IPS-20b (cell line): ENCODE results near the gene FBXO41.

Experiments used
- H3K27ac ChIP-seq: one replicate; pipeline ENCODE4 v1.5.1; 2013; ENCODE audit warnings: low read length
- H3K27me3 ChIP-seq: 2 replicates; pipeline ENCODE4 v1.6.1; 2013; ENCODE audit warnings: mild to moderate bottlenecking, low read length, inconsistent platforms; ENCODE audit not compliant: insufficient read depth
- H3K36me3 ChIP-seq: 2 replicates; pipeline ENCODE4 v1.6.1; 2013; ENCODE audit warnings: low read depth, mild to moderate bottlenecking, inconsistent platforms, low read length, moderate library complexity; ENCODE audit not compliant: insufficient read depth
- H3K4me1 ChIP-seq: 2 replicates; pipeline ENCODE4 v1.6.1; 2013; ENCODE audit warnings: mild to moderate bottlenecking, control low read depth, inconsistent platforms, low read length, moderate library complexity; ENCODE audit not compliant: insufficient read depth
- H3K4me3 ChIP-seq: 2 replicates; pipeline ENCODE4 v1.5.1; 2013; ENCODE audit warnings: mild to moderate bottlenecking, low read length, inconsistent platforms
- H3K9ac ChIP-seq: 2 replicates; pipeline ENCODE4 v1.6.1; 2013; ENCODE audit warnings: low read depth, mild to moderate bottlenecking, inconsistent platforms, low read length, moderate library complexity
- H3K9me3 ChIP-seq: 2 replicates; pipeline ENCODE4 v1.6.1; 2013; ENCODE audit warnings: mild to moderate bottlenecking, low read depth, low read length, inconsistent platforms; ENCODE audit not compliant: insufficient read depth

FBXO41 gene

DNA sequence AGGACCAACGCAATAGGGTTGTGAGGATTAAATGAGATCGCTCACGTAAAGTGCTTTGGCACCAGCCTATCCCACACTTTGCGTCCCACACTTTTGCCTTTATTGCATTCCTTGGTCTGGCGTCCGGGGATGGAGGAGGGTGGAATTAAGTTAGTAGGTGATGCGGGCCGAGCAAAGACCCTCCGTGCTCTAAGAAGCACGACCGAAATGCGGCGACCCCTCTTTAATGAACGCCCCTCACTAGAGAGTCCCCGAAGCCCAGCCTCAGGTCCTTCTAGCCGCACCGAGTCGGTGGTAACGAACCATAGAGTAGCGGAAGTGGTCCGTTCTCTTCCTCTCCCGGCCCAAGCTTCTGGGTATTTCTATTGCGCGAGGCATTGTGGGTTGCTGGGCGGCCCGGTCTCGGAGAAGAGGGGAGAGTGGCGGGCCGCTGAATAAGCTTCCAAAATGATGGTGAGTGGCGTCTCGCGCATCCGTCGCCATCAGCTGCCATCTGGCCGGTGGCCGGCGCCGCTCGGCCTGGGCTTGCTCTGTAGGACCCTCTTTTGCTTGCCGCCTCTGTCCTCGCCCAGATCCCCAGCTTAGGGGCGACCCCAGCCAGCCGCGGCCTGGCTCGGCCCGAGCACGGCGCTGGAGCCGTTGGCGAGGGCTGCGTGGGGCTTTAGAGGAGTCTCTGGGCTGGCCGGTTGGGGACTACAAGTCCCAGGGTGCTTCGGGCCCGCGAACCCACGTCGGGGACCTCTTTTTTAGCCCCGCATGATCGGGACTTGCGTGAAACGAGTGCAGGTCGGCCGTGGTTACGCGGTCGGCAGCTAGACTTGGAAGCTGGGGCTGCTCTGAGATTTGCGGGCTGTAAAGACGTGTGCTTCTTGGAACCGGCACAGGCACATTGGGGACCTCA, 50.1 kb downstream of the FBXO41 start, which contains the start of gene CCT7:
TSS of gene CCT7 (plus strand) at position 377 of the 901 bp plus-strand sequence. CDS start at position 448, 71 bp downstream.
- Histone ChIP-seq H3K9me3 (no peaks in the 10 kb centered on the region), H3K4me3 (peak within 1 kb of the TSS; percentile 97), H3K9ac (peak within 1 kb of the TSS; percentile 98), H3K36me3 (peaks cover 22% of the 10 kb centered on the region), H3K27me3 (no peaks in the 10 kb centered on the region), H3K27ac (peak within 1 kb of the TSS; percentile 79), H3K4me1 (peaks cover 19% of the 10 kb centered on the region)

DNA sequence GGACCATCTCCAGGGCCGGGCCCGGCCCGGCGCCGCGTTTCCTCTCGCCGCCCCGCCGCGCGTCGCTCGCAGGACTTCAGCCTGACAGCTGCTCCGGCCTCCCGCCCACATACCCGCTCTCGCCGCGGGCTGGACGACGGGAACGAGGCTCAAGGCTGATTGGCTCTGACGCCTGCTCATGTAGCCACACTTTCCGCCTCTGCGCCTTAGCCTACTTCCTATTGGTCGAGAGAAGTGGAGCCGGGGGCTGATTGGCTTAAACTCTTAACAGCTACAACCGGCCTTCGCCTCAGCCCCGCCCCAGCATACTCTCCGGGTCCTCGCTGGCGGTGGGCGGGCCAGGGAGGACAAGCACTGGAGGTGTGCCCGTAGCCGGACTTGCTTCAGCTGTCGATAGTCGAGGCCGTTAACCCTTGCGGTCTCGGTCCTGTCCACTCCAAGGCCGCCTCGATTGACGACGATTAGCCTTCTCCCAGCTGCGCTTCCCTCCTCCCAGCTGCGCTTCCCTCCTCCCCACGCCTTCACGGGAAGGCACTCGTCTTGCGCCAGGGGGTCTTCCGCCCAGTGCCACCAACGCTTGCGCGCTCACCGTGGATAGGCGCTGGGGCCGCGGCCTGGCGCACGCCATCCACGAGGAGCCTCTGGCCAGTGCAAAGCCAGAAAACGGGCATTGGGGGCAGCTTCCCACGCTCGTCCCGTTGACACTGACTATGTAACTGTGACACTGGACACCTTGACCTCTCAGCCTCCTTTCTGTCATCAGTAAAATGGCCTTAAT, 50.9 kb downstream of the FBXO41 start, which contains the start of gene PRADC1:
TSS of gene PRADC1 (minus strand) at position 86 of the 778 bp plus-strand sequence. CDS start at position 7, 79 bp downstream.
- Histone ChIP-seq H3K4me3 (peak within 1 kb of the TSS; percentile 97), H3K9me3 (no peaks in the 10 kb centered on the region), H3K4me1 (peaks cover 11% of the 10 kb centered on the region), H3K27ac (no peak within 1 kb of the TSS), H3K36me3 (peaks cover 14% of the 10 kb centered on the region; the same call in 1 of the 2 replicates), H3K27me3 (no peaks in the 10 kb centered on the region), H3K9ac (peak within 1 kb of the TSS; percentile 98; the same call in 1 of the 2 replicates)

DNA sequence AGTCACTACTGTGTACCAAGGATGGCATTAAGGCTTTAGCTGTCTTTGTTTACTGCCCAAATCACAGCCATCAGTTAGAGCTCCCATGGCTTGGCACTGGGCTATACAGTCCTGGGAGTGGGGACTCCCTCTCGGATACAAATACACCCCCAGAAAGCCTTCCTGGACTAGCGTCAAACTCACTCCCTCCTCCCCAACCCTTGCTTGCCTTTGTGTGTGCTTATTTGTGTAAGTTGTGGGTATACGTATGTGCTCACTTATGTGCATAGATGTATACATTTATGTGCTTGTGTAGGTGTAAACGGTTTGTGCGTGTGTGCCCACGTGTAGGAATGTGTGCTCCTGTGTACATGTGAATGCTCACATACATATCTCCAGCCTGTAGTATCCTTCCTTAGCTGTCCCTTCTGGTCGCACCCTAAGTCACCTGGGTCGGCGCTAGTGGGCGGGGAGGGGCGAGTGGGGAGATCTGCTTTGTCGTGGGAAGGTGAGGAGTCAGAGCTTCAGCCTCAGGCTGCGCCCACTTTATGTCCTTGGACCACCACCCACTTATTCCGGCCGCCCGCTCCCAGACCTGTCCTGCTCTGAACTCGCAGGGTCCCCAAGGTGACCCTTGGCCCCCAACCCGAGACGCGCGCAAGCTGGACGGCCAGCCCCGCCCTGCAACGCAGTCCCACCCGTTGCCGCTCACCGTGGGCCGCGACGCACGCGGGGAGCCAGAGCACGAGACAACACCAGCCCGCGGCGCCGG, 51.7 kb downstream of the FBXO41 start:
- H3K9ac ChIP-seq = peak overlapping the region; percentile 23; the same call in 1 of the 2 replicates
- peaks cover 12% of the 10 kb centered on the region; the same call in 1 of the 2 replicates for H3K36me3 ChIP-seq
- H3K9me3 ChIP-seq = no peaks in the 10 kb centered on the region
- H3K27me3 ChIP-seq = no peaks in the 10 kb centered on the region
- H3K27ac ChIP-seq = no peak overlapping the region
- H3K4me3 ChIP-seq = peak overlapping the region; percentile 97
- H3K4me1 ChIP-seq = peaks cover 9% of the 10 kb centered on the region

DNA sequence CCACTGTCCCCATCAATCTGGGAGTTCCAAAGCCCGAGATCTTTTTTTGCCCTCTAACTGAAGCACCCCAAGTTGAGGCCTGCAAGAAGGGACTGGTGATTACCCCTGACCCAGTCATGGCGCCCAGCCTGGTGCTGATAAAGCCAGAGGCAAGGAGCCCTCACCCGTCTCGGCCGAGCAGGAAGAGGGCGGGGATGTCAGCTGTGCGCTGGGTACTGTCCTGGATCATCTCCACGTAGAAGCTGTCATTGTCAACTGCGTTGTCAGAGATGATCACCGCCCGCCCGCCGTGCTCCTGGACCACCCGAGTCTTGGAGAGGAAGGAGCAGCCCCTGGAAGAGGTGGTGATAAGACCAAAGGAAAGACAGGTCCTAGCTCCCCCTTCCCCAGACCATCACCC, 55.6 kb downstream of the FBXO41 start:
- H3K4me1 ChIP-seq = no peaks in the 10 kb centered on the region
- H3K9me3 ChIP-seq = no peaks in the 10 kb centered on the region
- no peak overlapping the region for H3K9ac ChIP-seq
- H3K27me3 ChIP-seq = no peaks in the 10 kb centered on the region
- no peak overlapping the region for H3K27ac ChIP-seq
- H3K36me3 ChIP-seq = peaks cover 34% of the 10 kb centered on the region
- H3K4me3 ChIP-seq = no peak overlapping the region

DNA sequence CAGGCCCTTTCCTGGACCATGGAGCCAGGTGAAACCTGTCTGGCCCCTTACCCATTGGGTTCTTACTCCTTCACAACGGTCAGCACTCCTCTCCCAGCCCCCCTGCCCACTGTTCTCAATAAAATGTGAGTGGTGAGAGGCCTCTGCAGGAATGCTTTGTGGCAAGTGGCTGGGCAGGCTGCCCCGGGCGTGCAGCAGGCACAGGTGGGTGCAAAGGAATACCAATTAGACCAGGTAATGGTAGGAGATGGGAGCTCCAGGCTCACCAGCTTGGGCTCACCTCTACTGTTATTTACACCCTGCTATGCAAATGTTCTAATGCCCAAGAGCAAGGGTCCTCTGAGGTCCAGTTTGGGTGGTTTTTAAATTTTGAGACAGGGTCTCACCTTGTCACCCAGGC, 57.2 kb downstream of the FBXO41 start:
- Histone ChIP-seq H3K4me1 (no peaks in the 10 kb centered on the region), H3K4me3 (no peak overlapping the region), H3K27me3 (no peaks in the 10 kb centered on the region), H3K9ac (no peak overlapping the region), H3K36me3 (peaks cover 49% of the 10 kb centered on the region), H3K9me3 (no peaks in the 10 kb centered on the region), H3K27ac (no peak overlapping the region)

DNA sequence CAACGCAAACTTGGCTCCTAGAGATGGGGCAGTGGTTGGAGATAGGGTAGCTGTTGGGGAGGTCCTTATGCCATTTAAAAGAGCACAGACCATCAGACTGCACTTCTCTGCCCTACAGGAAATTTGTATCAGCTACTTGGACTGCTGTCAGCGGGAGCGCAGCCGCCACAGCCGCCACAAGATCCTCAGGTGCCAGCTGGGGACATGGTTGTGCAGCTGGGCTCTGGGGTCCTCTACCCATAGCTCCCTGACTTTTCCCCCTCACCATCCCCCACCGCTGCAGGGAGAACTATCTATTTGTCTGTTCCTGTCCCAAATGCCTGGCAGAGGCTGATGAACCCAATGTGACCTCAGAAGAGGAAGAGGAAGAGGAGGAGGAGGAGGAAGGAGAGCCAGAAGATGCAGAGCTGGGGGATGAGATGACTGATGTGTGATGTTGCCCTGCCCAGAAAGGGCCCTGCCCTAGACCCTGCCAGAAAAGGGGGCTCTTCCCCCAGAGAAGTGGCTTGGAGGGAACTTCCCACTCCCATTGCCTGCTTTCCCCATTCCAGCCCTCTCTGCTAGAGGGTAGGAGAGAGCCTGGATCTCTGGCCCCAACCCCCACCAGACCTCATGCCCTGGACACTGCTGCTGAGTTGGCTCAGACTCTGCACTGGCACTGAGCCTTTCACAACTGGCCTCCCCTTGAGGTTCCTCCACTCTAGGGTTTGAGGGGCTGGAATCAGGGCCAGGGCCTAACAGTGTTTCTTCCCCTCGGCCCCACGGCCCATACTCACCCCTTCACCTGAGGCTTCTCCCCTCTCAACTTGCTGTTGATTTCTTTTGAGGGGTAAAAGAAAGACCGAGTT, 58.5 kb downstream of the FBXO41 start:
- Histone ChIP-seq H3K36me3 (peaks cover 63% of the 10 kb centered on the region), H3K9me3 (no peaks in the 10 kb centered on the region)

DNA sequence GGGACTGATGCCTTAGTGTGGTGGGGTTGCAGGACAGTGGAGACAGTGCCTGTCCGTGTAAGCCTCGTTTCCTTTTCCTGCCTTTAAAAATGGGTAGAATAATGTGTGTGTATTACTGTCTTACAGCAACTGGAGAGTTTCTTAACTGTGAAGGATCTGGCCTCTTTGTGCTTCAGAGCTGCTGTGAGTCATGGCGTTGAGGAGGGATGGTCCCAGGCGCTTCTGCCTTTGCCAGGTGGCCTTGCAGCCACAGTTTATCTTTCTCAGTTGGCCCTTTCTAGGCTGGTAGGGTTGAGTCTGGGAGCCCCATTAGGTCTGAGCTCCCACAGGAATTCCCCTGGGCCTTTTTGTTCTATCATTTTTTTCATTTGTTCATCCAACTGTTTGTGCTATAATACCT, 60.5 kb downstream of the FBXO41 start:
- H3K4me3 ChIP-seq = no peak overlapping the region
- H3K9ac ChIP-seq = no peak overlapping the region
- no peak overlapping the region for H3K27ac ChIP-seq
- H3K27me3 ChIP-seq = no peaks in the 10 kb centered on the region
- H3K9me3 ChIP-seq = no peaks in the 10 kb centered on the region
- H3K4me1 ChIP-seq = no peaks in the 10 kb centered on the region
- peaks cover 79% of the 10 kb centered on the region for H3K36me3 ChIP-seq

More for the DNA sequence above, 58.5 kb downstream of the FBXO41 start:
- H3K27ac ChIP-seq = no peak overlapping the region
- H3K4me3 ChIP-seq = no peak overlapping the region
- no peak overlapping the region for H3K9ac ChIP-seq
- H3K4me1 ChIP-seq = no peaks in the 10 kb centered on the region
- no peaks in the 10 kb centered on the region for H3K27me3 ChIP-seq

DNA sequence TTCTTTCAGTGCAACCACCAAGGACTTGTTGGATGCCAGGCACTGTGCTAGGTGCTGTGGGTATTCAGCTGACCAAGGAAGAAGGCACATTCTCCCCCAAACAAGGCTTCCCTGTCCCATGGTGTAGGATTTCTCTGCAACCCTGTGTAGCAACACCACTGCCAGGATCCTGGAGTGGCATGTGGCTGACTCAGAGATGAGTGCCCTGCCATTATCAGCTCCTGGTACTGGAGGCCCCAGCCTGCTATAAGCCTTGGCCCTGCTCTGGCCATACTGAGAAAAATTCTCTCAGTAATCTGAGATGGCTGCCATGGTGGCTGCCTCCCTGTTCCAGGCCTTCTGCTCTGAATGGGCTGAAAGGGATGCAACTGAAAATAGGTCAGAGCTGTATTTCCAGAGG, 66.0 kb downstream of the FBXO41 start:
- Histone ChIP-seq H3K27ac (no peak overlapping the region), H3K27me3 (peaks cover under 1% of the 10 kb centered on the region; the same call in 1 of the 2 replicates), H3K9me3 (no peaks in the 10 kb centered on the region), H3K9ac (no peak overlapping the region), H3K4me1 (peaks cover 3% of the 10 kb centered on the region; the same call in 1 of the 2 replicates), H3K36me3 (peaks cover 43% of the 10 kb centered on the region), H3K4me3 (no peak overlapping the region)

DNA sequence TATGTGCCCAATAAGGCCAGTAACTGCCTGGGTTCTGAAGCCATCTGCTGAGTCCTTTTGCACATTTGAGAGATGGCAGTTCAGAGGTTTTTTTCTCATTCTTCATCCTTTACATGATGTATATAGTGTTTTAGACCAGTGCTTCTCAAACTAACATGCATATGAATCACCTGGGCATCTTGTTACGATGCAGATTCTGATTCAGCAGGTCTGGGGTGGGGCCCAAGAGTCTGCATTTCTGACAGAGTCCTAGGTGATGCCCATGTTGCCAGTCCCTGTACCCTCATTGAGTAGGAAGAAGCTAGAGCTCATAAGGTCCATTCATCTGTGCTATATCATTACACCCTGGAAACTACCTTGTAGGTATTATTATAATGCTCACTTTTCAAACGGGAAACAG, 66.5 kb downstream of the FBXO41 start:
- no peak overlapping the region for H3K9ac ChIP-seq
- H3K27ac ChIP-seq = no peak overlapping the region

DNA sequence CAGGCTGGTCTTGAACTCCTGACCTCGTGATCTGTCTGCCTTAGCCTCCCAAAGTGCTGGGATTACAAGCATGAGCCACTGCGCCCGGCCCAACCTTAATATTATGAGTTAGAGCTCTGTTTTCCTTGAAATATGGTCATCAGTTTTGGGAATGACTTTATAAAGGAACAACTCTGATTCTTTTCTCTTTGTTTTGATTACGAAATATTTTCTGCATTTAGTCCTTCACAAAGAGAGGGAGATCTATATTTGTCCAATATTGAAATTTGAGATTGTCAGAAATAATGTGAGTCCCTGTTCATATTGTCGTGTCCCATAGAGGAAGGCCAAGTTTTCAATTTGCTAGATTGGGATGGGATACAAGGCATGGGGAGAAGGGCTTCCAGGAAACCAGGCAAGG, 67.1 kb downstream of the FBXO41 start:
- H3K9me3 ChIP-seq = no peaks in the 10 kb centered on the region
- H3K27me3 ChIP-seq = peaks cover 8% of the 10 kb centered on the region; the same call in 1 of the 2 replicates
- H3K36me3 ChIP-seq = peaks cover 32% of the 10 kb centered on the region
- no peak overlapping the region for H3K27ac ChIP-seq
- peaks cover 3% of the 10 kb centered on the region; the same call in 1 of the 2 replicates for H3K4me1 ChIP-seq
- H3K9ac ChIP-seq = no peak overlapping the region
- no peak overlapping the region for H3K4me3 ChIP-seq

More for the DNA sequence above, 66.5 kb downstream of the FBXO41 start:
- peaks cover 38% of the 10 kb centered on the region for H3K36me3 ChIP-seq
- peaks cover 5% of the 10 kb centered on the region; the same call in 1 of the 2 replicates for H3K27me3 ChIP-seq
- H3K4me1 ChIP-seq = peaks cover 3% of the 10 kb centered on the region; the same call in 1 of the 2 replicates
- no peak overlapping the region for H3K4me3 ChIP-seq
- no peaks in the 10 kb centered on the region for H3K9me3 ChIP-seq
